ENCODE measurements around the gene GCNT2. TPM values are rescaled to one million over a fixed set of nuclear protein-coding genes. Genes with fewer than 3 reads are reported as not detected.
A peak's percentile ranks its signal among the peaks of the same experiment; 100 is the strongest.
"Not testable (repeated sequence)": the region's sequence is repeated elsewhere in the genome, so short reads cannot be mapped to it uniquely, and the experiment has no call there.

GCNT2 gene
- total RNA-seq, result 41.8 TPM
- long read RNA-seq, full-length matches to known transcripts, result 24 of 37 reads
- long read RNA-seq, partial matches to known transcripts, result 10 of 37 reads
- long read RNA-seq, other reads (novel, unspliced or antisense), result 3 of 37 reads

- ATAC-seq, result peak; percentile 79
- intact Hi-C loops (cut with micrococcal nuclease), result no loop called here
- no peak for DNase-seq
These were observed at the start of gene GCNT2 for GRCh38 chr6:10521104-10521808. Gene GCNT2, plus strand, starts transcription at chr6:10521351. Its CDS starts 7,561 bp downstream, at chr6:10528912.

DNA sequence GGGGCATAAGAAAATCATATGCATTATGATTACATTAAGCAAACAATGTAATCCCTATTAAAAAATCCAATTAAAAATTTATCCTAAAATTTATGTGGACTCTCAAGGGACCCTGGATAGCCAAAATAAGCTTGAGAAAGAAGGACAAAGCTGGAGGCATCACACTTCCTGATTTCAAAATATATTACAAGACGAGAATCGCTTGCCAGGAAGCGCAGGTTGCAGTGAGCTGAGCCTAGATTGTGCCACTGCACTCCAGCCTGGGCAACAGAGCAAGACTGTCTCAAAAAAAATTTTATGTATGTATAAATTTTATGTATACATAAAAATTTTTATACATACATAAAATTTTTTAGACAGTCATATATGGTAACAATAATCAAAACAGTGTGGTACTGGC is 48.5 kb upstream of the GCNT2 start:
- intact Hi-C loops (cut with micrococcal nuclease), result loop anchor here (10.0 kb wide), 1 partner anchor 592 kb away; no protein-coding TSS in a partner anchor

DNA sequence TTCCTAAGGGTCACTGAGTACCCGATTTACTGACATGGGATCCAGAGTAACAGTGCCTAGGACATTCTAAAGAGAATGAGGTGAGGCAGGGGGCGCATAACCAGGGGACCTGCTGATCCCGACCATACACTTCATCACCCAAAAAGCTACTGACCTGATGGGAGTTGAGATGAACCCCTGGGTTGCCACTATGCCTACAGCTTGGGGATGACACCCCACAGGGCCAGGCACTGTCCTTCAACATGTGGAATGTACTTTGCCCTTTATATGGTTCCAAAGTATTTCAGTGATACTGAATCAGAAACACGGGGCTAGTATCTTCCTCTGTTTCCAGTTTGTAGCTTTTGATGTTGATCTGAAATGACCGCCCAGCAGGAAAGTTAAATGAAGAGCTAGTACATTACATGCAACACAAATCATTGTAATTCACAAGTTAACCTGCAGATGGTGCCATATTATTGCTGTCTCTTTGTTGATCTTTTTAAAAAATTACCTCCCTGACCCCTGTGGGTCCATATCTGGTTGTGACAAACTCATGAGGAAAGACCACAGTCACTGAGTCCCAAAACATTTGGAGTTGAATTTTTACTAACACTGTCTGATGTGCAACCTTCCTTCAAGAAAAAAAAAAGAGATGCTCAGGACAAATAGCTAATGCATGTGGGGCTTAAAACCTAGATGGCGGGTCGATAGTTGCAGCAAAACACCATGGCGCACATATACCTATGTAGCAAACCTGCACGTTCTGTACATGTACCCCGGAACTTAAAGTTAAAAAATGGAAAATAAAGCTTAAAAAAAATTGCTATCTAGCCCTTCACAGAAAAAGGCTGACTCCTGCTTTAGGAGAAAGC is 42.7 kb upstream of the GCNT2 start:
- no peak for DNase-seq
- intact Hi-C loops (cut with micrococcal nuclease), result loop anchor here (10.0 kb wide), 1 partner anchor 586 kb away; no protein-coding TSS in a partner anchor
- ATAC-seq, result no peak

More for the DNA sequence above, 48.5 kb upstream of the GCNT2 start:
- DNase-seq (no peak), ATAC-seq (no peak)

DNA sequence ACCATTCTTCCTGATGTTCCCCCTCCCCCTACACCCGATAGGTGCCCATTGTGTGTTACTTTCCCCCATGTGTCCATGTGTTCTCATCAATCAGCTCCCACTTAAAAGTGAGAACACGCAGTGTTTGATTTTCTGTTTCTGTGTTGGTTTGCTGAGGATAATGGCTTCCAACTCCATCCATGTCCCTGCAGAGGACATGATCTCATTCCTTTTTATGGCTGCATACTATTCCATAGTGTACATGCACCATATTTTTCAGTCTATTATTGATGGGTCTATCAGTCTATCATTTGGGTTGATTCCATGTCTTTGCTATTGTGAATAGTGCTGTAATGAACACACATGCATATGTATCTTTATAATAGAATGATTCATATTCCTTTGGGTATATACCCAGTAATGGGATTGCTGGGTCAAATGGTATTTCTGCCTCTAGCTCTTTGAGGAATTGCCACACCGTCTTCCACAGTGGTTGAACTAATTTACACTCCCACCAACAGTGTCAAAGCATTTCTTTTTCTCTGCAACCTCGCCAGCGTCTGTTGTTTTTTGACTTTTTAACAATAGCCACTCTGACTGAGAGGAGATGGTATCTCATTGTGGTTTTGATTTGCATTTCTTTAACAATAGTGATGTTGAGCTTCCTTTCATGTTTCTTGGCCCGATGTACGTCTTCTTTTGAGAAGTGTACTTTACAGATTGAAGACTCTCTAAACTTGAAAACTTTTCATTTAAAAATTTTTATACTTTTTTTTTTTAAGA is 41.0 kb upstream of the GCNT2 start:
- ATAC-seq, result no peak
- intact Hi-C loops (cut with micrococcal nuclease), result loop anchor here (10.0 kb wide), 1 partner anchor 585 kb away; no protein-coding TSS in a partner anchor

DNA sequence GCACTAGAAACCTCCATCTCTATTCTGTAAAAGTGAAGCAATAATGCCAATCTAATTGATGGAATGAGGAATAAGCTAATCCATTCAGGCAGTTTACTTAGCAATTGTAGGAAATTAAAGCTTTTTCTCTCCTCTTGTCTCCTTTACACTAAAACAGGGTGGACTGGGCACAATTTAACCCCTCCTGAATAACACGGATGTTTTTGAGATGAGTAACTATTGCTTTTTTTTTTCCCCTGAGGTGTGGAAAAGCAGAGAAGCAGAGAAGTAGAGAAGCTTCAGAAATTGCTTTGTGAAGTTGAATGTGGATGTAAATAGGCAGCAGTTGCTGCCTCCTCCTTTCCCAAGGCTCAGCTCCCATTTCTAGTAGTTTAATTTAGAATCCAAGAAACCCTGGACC is 40.0 kb upstream of the GCNT2 start:
- ATAC-seq, result no peak
- intact Hi-C loops (cut with micrococcal nuclease), result no loop called here
- no peak for DNase-seq

More for the DNA sequence above, 41.0 kb upstream of the GCNT2 start:
- no peak for DNase-seq

DNA sequence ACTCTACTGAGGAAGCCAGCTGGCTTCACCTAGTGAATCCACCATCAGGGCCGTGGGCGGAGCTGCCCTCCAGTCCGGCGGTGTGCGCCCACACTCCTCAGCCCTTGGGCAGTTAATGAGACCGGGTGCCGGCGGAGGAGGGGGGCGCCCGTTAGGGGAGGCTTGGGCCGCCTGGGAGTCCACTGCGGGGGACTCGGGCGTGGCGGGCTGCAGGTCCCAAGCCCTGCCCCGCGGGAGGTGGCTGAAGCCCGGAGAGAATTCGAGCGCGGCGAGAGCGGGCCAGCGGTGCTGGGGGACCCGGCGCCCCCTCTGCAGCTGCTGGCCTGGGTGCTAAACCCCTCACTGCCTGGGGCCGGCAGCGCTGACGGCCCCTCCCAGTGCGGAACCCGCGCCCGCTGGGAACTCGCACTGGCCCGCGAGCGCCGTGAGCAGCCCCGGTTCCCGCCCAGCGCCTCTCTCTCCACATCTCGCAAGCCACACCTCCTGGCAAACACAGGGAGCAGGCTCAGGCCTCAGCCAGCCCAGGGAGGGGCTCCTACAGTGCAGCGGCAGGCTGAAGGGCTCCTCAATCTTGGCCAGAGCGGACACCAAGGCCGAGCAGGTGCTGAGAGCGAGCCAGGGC is 38.4 kb upstream of the GCNT2 start:
- intact Hi-C loops (cut with micrococcal nuclease), result no loop called here
- DNase-seq (no peak), ATAC-seq (no peak)

DNA sequence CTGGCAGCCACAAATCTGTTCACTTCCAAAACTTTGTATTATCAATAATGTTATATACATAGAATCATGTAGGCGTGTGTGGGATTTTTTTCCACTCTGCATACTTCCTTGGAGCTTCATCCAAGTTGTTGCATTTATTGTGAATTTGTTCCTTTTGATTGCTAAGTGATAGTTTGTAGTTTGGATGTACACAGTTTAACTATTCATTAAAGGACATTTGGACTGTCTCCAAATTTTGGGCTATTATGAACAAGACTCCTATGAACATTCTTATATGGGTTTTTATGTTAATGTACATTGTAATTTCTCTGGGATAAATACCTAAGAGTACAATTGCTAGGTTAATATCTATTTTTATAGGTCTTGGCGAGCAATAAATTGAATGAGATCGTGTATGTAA is 36.2 kb upstream of the GCNT2 start:
- DNase-seq (no peak), ATAC-seq (no peak)
- intact Hi-C loops (cut with micrococcal nuclease), result no loop called here

DNA sequence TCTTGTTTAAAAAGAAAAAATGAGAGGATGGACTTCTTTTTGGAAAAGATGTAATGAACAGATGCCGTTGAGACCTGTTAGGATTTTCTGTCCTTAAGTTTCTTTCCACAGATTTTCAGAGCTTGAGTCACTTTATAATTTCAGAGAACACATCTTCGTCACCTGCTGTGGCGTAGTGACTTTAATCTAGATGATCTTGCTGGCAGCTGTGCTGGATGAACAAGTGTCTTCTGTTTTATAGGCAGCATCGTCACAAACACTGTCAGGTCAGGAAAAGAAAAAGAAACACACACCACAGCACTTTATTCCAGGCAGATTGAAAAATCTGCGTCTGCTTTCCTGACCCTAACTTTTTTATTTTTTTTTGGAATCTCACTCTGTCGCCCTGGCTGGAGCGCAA is 35.7 kb upstream of the GCNT2 start:
- ATAC-seq (no peak), DNase-seq (no peak)
- intact Hi-C loops (cut with micrococcal nuclease), result no loop called here

DNA sequence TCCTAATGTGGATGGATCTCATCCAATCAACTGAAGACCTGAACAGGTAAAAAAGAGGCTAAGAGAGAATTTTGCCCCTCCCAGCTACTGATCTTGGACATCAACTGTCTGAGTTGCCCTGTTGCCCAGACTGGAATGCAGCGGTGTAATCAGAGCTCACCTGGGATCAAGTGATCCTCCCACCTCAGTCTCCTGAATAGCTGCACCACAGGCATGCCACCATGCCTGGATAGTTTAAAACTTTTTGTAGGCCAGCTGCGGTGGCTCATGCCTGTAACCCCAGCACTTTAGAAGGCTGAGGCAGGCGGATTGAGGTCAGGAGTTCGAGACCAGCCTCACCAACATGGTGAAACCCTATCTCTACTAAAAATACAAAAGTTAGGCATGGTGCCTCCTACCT is 34.9 kb upstream of the GCNT2 start:
- intact Hi-C loops (cut with micrococcal nuclease), result no loop called here
- ATAC-seq, result no peak
- DNase-seq, result no peak

- DNase-seq; ATAC-seq; intact Hi-C loops (cut with micrococcal nuclease): not testable (repeated sequence)
These were observed 34.1 kb upstream of the GCNT2 start for GRCh38 chr6:10486944-10487588.

DNA sequence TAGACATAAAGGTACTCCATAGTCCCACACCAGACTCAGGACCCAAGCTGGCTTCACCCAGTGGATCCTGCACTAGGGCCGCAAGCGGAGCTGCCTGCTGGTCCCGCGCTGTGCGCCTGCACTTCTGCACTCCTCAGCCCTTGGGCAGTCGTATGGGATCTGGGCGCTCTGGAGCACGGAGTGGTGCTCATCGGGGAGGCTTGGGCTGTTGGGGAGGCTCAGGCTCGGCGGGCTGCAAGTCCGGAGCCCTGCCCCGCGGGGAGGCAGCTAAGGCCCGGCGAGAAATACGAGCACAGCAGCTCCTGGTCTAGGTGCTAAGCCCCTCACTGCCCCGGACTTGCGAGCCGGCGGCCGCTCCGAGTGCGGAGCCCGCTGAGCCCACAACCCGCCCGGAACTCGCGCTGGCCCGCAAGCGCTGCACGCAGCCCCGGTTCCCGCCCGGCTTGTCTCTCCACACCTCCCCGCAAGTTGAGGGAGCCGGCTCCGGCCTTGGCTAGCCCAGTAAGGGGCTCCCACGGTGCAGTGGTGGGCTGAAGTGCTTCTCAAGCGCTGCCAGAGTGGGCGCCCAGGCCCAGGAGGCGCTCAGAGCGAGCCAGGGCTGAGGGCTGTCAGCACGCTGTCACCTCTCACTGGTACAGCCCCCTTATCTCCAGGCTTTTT is 33.4 kb upstream of the GCNT2 start:
- intact Hi-C loops (cut with micrococcal nuclease), result no loop called here
- no peak for DNase-seq
- ATAC-seq, result no peak

DNA sequence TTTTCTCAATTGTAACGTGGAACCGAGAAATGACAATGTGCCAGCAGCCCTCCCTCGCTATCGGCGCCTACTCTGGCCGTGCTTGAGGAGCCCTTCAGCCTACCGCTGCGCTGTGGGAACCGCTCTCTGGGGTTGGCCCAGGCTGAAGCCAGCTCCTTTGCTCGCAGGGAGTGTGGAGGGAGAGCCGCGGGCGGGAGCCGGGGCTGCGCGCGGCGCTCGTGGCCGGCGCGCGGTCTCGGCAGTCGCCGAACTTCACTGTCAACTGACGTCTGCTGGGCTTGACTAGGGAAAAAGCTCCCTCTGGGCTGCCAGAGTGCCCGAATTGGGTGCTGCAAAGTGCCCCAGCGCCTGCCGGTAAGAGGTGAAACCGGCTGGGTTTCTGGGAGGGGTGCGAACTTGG is 29.7 kb upstream of the GCNT2 start:
- DNase-seq (no peak), ATAC-seq (no peak)
- intact Hi-C loops (cut with micrococcal nuclease), result no loop called here

- DNase-seq; ATAC-seq; intact Hi-C loops (cut with micrococcal nuclease): not testable (repeated sequence)
These were observed 29.2 kb upstream of the GCNT2 start for GRCh38 chr6:10491905-10492304.

DNA sequence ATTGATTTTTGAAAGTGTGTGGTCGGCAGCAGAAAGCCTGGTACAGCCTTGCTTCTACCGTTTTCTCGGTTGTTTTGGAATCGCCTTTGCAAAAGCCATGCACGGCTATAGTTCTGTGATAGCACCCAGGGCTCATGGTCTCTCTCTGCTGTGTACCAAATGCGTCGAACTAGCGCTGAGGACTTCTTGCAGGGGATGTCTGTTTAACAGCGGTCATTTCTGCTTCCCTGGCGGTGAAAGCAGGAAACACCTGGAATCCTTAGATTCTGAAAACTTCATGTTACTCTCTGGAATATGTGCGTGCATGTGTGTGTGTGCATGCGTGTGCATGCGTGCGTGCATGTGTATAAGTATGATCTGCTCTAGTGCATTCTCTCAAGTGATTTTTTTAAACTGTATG is 26.1 kb upstream of the GCNT2 start:
- intact Hi-C loops (cut with micrococcal nuclease), result no loop called here
- ATAC-seq (no peak), DNase-seq (no peak)

GRCh38 chr6:10505529-10505928 is 15.6 kb upstream of the GCNT2 start:
- ATAC-seq (no peak), DNase-seq (no peak)
- intact Hi-C loops (cut with micrococcal nuclease), result no loop called here

GRCh38 chr6:10507298-10507697 is 13.9 kb upstream of the GCNT2 start:
- DNase-seq (no peak), ATAC-seq (no peak)
- intact Hi-C loops (cut with micrococcal nuclease), result no loop called here

DNA sequence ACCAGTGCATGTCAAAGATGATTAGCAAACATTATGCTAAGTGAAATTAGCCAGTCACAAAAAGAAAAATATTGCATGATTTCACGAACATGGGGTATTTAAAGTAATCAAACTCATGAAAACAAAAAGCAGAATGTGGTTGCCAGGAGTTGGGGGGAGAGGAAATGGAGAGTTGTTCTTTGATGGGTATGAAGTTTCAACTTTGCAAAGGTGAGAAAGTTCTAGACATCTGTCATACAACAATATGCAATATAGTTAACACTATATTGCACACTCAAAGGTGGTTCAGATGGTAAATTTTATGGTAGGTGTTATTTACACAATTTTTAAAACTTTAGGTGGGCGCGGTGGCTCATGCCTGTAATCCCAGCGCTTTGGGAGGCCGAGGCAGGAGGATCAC is 13.4 kb upstream of the GCNT2 start:
- intact Hi-C loops (cut with micrococcal nuclease), result no loop called here
- DNase-seq, result no peak
- ATAC-seq, result no peak
